ENCODE data around the gene PIK3C2G. TPM values are rescaled to one million over a fixed set of nuclear protein-coding genes. Genes with fewer than 3 reads are reported as not detected.

Gene PIK3C2G
- total and polyA plus RNA-seq, 2 of the 4 experiments (the other 2 are of a cell fraction): not detected

DNA sequence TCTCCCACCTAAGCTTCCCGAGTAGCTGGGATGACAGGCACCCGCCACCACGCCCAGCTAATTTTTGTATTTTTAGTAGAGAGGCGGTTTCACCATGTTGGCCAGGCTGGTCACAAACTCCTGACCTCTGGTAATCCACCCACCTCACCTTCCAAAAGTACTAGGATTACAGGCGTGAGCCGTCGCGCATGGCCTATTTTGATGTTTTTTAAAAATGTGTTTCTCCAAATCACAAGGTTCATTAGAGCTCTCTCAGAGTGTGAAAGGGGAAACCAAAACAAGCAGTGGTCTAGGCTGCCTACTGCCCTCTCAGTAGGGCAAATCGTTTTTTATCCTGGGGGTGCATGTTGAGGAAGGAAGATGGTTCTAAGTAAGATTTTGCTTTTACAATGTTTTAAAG, 211.5 kb downstream of the PIK3C2G start:
- 0 out of 2 replicates have a peak overlapping the region, but pooled peaks have one; percentile 14 for H2AK5ac ChIP-seq (ENCODE audit: low read depth, low read length)
- no peak for TF ChIP-seq SMC3 (IDR thresholded peaks at IDR 0.05; ENCODE audit: low read depth, low read length)
- TF ChIP-seq CEBPB (IDR thresholded peaks at IDR 0.05; ENCODE audit: low read depth, low read length): no peak
- TF ChIP-seq MXI1 (IDR thresholded peaks at IDR 0.05; ENCODE audit: borderline replicate concordance, low read depth, low read length): no peak
- no peak for TF ChIP-seq RFX5 (IDR thresholded peaks at IDR 0.05; ENCODE audit: low read depth, low read length)
- no peak for TF ChIP-seq CHD1 (IDR thresholded peaks at IDR 0.05; ENCODE audit: low read depth, low read length)
- no peak for TF ChIP-seq RAD21 (IDR thresholded peaks at IDR 0.05; ENCODE audit: low read length)
- TF ChIP-seq MAFK (IDR thresholded peaks at IDR 0.05; ENCODE audit: low read depth, low read length): no peak
- TF ChIP-seq, protein P1, sequence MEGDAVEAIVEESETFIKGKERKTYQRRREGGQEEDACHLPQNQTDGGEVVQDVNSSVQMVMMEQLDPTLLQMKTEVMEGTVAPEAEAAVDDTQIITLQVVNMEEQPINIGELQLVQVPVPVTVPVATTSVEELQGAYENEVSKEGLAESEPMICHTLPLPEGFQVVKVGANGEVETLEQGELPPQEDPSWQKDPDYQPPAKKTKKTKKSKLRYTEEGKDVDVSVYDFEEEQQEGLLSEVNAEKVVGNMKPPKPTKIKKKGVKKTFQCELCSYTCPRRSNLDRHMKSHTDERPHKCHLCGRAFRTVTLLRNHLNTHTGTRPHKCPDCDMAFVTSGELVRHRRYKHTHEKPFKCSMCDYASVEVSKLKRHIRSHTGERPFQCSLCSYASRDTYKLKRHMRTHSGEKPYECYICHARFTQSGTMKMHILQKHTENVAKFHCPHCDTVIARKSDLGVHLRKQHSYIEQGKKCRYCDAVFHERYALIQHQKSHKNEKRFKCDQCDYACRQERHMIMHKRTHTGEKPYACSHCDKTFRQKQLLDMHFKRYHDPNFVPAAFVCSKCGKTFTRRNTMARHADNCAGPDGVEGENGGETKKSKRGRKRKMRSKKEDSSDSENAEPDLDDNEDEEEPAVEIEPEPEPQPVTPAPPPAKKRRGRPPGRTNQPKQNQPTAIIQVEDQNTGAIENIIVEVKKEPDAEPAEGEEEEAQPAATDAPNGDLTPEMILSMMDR (conservative IDR thresholded peaks at IDR 0.05; ENCODE audit: low read depth, low read length): no peak
- TF ChIP-seq NFE2L2 (IDR thresholded peaks at IDR 0.05; ENCODE audit: low read depth, low read length): no peak

More for the DNA sequence above, 211.5 kb downstream of the PIK3C2G start:
- H3K4me3 ChIP-seq (ENCODE audit: insufficient read depth, low read depth, low read length): no peak overlapping the region
- no peaks in the 10 kb centered on the region for H3K9me1 ChIP-seq (ENCODE audit: insufficient read depth, low read length)
- H4K5ac ChIP-seq (ENCODE audit: low read depth, low read length): no peak overlapping the region
- no peak overlapping the region for H3K4me2 ChIP-seq (ENCODE audit: low read depth, low read length)
- H4K8ac ChIP-seq (ENCODE audit: low read depth in 2 of 2, low read length in 2 of 2): no peak overlapping the region
- POLR2A ChIA-PET (ENCODE audit: unreplicated experiment): no interaction called here
- in situ Hi-C loops (cut with MboI; ENCODE audit: low sequenced_read_pairs) (no loop called here), dilution Hi-C loops (cut with HindIII; ENCODE audit: low sequenced_read_pairs, unreplicated experiment) (no loop called here), intact Hi-C loops (cut with micrococcal nuclease) (no loop called here)
- no peak for ATAC-seq (ENCODE audit: low read depth)
- H3K9me3 ChIP-seq (ENCODE audit: control insufficient read depth, insufficient read depth, low read length): no peaks in the 10 kb centered on the region
- H2BK15ac ChIP-seq (ENCODE audit: low read depth, low read length): no peak overlapping the region
- no peak overlapping the region for H3K18ac ChIP-seq (ENCODE audit: low read depth, low read length)
- H4K91ac ChIP-seq (ENCODE audit: insufficient read depth, low read depth, low read length): peak overlapping the region; percentile 0; the same call in 1 of the 2 replicates
- H4K20me1 ChIP-seq (ENCODE audit: insufficient read depth, low read length): no peaks in the 10 kb centered on the region
- H2AK9ac ChIP-seq (replicated peaks; ENCODE audit: low read depth, low read length, poor library complexity): no peak overlapping the region
- no peak overlapping the region for H3K56ac ChIP-seq (ENCODE audit: extremely low read depth, insufficient read depth, low read length)
- no peak overlapping the region for H3K14ac ChIP-seq (replicated peaks; ENCODE audit: low read depth, low read length)
- no peak overlapping the region for H3K27ac ChIP-seq (ENCODE audit: insufficient read depth, low read length)
- BruUV-seq (replicated peaks): no TSS peak
- H2BK20ac ChIP-seq (ENCODE audit: low read depth, low read length): no peak overlapping the region
- no peak overlapping the region for H2BK120ac ChIP-seq (ENCODE audit: low read depth, low read length)
- WGBS, 2 experiments (ENCODE audit: extremely low coverage in 2 of 2, insufficient read length in 1 of 2): no CpG with 5 or more reads among the region's 9 CpGs
- H3K4me1 ChIP-seq (ENCODE audit: control insufficient read depth, insufficient read depth, low read length): no peaks in the 10 kb centered on the region; the same call in 1 of the 2 replicates
- CTCF ChIA-PET: no interaction called here
- no peak overlapping the region for H2AFZ ChIP-seq (replicated peaks; ENCODE audit: low read length, poor library complexity)
- DNase-seq: no peak
- no peak overlapping the region for H3K9ac ChIP-seq (ENCODE audit: low read depth, low read length)
- H2BK5ac ChIP-seq (ENCODE audit: low read depth, low read length, poor library complexity, severe bottlenecking): no peak overlapping the region
- no peak overlapping the region for H3K4ac ChIP-seq (ENCODE audit: low read depth, low read length)
- H3K36me3 ChIP-seq (ENCODE audit: control insufficient read depth, insufficient read depth, low read length): no peaks in the 10 kb centered on the region
- no peaks in the 10 kb centered on the region for H3K27me3 ChIP-seq (ENCODE audit: control insufficient read depth, insufficient read depth, low read length)
- no peak overlapping the region for H3K23ac ChIP-seq (ENCODE audit: low read depth, low read length)
- H3K79me1 ChIP-seq (ENCODE audit: low read depth in 1 of 2, low read length in 2 of 2): no peaks in the 10 kb centered on the region

All from IMR-90 (cell line).